ENCODE data around the gene C2CD4A. TPM values are rescaled to one million over a fixed set of nuclear protein-coding genes. Genes with fewer than 3 reads are reported as not detected.

Gene C2CD4A
- total RNA-seq, 1 experiment from 2014 or later = not detected

DNA sequence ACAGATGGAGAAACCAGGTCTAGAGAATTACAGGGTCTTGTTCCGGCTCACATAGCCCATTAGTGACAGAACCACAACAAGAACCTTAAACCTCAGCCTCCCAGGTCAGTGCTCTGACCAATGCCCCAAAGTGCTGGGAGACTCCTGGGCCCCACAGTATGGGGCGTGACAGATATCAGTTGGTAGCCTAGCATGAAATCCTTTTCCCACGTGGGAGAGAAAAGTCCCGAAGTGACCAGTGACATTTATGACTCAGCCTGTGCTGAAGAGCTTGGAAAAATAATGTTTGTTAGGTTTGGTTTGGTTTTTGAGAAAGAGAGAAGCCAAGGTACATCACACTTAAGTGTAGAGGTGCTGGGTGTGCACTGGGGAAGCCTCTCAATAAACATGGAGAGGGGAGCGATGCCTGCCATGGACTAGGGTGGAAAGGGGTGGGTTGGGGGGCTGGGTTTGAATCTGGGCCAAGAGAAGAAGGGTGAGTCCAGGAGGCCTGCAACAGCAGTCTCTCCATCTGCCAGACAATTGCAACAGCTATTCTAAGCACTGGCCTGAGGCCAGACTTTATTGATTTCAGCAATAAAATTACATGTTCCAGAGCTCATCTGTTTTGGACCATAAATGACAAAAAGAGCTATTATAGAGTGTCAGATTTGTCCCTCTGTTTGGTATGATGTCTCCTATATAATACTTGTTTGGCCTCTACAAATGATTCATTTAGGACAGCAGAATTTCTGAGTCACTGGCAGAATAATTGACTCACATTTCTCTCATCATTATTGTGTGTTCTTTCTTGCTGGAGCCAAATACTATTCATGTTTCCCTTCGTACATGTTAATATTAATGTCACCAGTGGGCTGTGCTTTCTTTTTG is 43.4 kb downstream of the C2CD4A start (continued):
- TF ChIP-seq, protein P1, sequence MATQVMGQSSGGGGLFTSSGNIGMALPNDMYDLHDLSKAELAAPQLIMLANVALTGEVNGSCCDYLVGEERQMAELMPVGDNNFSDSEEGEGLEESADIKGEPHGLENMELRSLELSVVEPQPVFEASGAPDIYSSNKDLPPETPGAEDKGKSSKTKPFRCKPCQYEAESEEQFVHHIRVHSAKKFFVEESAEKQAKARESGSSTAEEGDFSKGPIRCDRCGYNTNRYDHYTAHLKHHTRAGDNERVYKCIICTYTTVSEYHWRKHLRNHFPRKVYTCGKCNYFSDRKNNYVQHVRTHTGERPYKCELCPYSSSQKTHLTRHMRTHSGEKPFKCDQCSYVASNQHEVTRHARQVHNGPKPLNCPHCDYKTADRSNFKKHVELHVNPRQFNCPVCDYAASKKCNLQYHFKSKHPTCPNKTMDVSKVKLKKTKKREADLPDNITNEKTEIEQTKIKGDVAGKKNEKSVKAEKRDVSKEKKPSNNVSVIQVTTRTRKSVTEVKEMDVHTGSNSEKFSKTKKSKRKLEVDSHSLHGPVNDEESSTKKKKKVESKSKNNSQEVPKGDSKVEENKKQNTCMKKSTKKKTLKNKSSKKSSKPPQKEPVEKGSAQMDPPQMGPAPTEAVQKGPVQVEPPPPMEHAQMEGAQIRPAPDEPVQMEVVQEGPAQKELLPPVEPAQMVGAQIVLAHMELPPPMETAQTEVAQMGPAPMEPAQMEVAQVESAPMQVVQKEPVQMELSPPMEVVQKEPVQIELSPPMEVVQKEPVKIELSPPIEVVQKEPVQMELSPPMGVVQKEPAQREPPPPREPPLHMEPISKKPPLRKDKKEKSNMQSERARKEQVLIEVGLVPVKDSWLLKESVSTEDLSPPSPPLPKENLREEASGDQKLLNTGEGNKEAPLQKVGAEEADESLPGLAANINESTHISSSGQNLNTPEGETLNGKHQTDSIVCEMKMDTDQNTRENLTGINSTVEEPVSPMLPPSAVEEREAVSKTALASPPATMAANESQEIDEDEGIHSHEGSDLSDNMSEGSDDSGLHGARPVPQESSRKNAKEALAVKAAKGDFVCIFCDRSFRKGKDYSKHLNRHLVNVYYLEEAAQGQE (IDR thresholded peaks at IDR 0.05; ENCODE audit: low read depth) = no peak
- TF ChIP-seq CEBPB (IDR thresholded peaks at IDR 0.05; ENCODE audit: low read depth) = no peak
- no peak for TF ChIP-seq ELF1 (IDR thresholded peaks at IDR 0.05; ENCODE audit: borderline replicate concordance, low read depth)
- no peak for TF ChIP-seq TCF7L2 (IDR thresholded peaks at IDR 0.05; ENCODE audit: borderline replicate concordance, extremely low read depth, insufficient read depth, insufficient read length)
- TF ChIP-seq, protein P2, sequence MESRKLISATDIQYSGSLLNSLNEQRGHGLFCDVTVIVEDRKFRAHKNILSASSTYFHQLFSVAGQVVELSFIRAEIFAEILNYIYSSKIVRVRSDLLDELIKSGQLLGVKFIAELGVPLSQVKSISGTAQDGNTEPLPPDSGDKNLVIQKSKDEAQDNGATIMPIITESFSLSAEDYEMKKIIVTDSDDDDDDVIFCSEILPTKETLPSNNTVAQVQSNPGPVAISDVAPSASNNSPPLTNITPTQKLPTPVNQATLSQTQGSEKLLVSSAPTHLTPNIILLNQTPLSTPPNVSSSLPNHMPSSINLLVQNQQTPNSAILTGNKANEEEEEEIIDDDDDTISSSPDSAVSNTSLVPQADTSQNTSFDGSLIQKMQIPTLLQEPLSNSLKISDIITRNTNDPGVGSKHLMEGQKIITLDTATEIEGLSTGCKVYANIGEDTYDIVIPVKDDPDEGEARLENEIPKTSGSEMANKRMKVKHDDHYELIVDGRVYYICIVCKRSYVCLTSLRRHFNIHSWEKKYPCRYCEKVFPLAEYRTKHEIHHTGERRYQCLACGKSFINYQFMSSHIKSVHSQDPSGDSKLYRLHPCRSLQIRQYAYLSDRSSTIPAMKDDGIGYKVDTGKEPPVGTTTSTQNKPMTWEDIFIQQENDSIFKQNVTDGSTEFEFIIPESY (IDR thresholded peaks at IDR 0.05; ENCODE audit: extremely low read depth, insufficient replicate concordance, low read length) = no peak
- no peak for TF ChIP-seq POLR2A (IDR thresholded peaks at IDR 0.05; ENCODE audit: borderline replicate concordance, extremely low read depth, insufficient read depth, insufficient read length)
- TF ChIP-seq, protein P3, sequence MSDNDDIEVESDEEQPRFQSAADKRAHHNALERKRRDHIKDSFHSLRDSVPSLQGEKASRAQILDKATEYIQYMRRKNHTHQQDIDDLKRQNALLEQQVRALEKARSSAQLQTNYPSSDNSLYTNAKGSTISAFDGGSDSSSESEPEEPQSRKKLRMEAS (IDR thresholded peaks at IDR 0.05) = no peak
- no peak for TF ChIP-seq EZH2phosphoT487 (IDR thresholded peaks at IDR 0.05; ENCODE audit: borderline replicate concordance)
- TF ChIP-seq FOSL1 (IDR thresholded peaks at IDR 0.05; ENCODE audit: low read depth) = peak; percentile 74
